SJSA1 (cell line): ENCODE measurements around the gene FAM171A2. TPM values are rescaled to one million over a fixed set of nuclear protein-coding genes. Genes with fewer than 3 reads are reported as not detected.

Experiments used
- total RNA-seq: library from RNA; depleted of rRNA; stranded (reverse); fragments of >200 nt; shearing (Covaris generic); gene quantifications from 2 replicates; pipeline ENCODE4 v1.2.3, GENCODE V29; 2014; rRNA removed

FAM171A2 gene
- total RNA-seq, 1 experiment from 2014 or later, result 6.9 TPM

Other genes starting within 250 kb of the FAM171A2 start
- 143 and 298 TPM in 2 replicates for gene HDAC5, start 240.2 kb downstream of the FAM171A2 start, total RNA-seq
- 10.1 and 10.2 TPM in 2 replicates for gene HROB, start 221.9 kb downstream of the FAM171A2 start, total RNA-seq
- gene ASB16, start 193.1 kb downstream of the FAM171A2 start, total RNA-seq, result not detected in 2 replicates
- 22.6 and 42.6 TPM in 2 replicates for gene TMUB2, start 176.9 kb downstream of the FAM171A2 start, total RNA-seq
- 62.6 and 67.4 TPM in 2 replicates for gene ATXN7L3, start 164.0 kb downstream of the FAM171A2 start, total RNA-seq
- gene UBTF, start 144.2 kb downstream of the FAM171A2 start, total RNA-seq, result 63.6 and 80.0 TPM in 2 replicates
- not detected in 2 replicates for gene SLC4A1, start 95.7 kb downstream of the FAM171A2 start, total RNA-seq
- gene RUNDC3A, start 55.3 kb downstream of the FAM171A2 start, total RNA-seq, result not detected in 2 replicates
- 129 and 159 TPM in 2 replicates for gene SLC25A39, start 39.0 kb downstream of the FAM171A2 start, total RNA-seq
- gene GRN, start 18.6 kb downstream of the FAM171A2 start, total RNA-seq, result 190 and 246 TPM in 2 replicates
- gene ITGA2B, start 25.8 kb upstream of the FAM171A2 start, total RNA-seq, result 0.29 TPM in 1 of 2 replicates, not detected in the other
- 5.6 and 22.7 TPM in 2 replicates for gene GPATCH8, start 139.6 kb upstream of the FAM171A2 start, total RNA-seq
- gene FZD2, start 193.6 kb upstream of the FAM171A2 start, total RNA-seq, result 17.5 and 21.9 TPM in 2 replicates